Muscle layer of duodenum (tissue), 2 donors: ENCODE results near the gene RFPL2.

Experiments
- H3K27ac ChIP-seq: one replicate; pipeline ENCODE4 v1.7.0; 2013; ENCODE audit warnings: mild to moderate bottlenecking, low read length
- H3K27me3 ChIP-seq: one replicate; pipeline ENCODE4 v1.7.0; 2013; ENCODE audit warnings: low read depth, mild to moderate bottlenecking, control low read depth, low read length
- H3K36me3 ChIP-seq, 2 donors: one replicate each; pipeline ENCODE4 v1.7.0; 2013; ENCODE audit warnings: low read length in 2 of 2, control low read depth in 1 of 2, mild to moderate bottlenecking in 1 of 2; ENCODE audit not compliant: insufficient read depth in 2 of 2, control insufficient read depth in 1 of 2
- H3K4me1 ChIP-seq, 2 donors: one replicate each; pipeline ENCODE4 v1.7.0; 2013; ENCODE audit warnings: low read length in 2 of 2, mild to moderate bottlenecking in 2 of 2, control low read depth in 1 of 2, moderate library complexity in 1 of 2; ENCODE audit not compliant: insufficient read depth in 2 of 2, control insufficient read depth in 1 of 2
- H3K4me3 ChIP-seq, 2 donors: one replicate each; pipeline ENCODE4 v1.7.0; 2013; ENCODE audit warnings: low read length in 2 of 2, low read depth in 1 of 2, mild to moderate bottlenecking in 1 of 2
- H3K9me3 ChIP-seq, 2 donors: one replicate each; pipeline ENCODE4 v1.7.0; 2013; ENCODE audit warnings: low read length in 2 of 2, control low read depth in 1 of 2, mild to moderate bottlenecking in 1 of 2; ENCODE audit not compliant: control insufficient read depth in 1 of 2
- donor health status: healthy.

The RFPL2 gene

DNA sequence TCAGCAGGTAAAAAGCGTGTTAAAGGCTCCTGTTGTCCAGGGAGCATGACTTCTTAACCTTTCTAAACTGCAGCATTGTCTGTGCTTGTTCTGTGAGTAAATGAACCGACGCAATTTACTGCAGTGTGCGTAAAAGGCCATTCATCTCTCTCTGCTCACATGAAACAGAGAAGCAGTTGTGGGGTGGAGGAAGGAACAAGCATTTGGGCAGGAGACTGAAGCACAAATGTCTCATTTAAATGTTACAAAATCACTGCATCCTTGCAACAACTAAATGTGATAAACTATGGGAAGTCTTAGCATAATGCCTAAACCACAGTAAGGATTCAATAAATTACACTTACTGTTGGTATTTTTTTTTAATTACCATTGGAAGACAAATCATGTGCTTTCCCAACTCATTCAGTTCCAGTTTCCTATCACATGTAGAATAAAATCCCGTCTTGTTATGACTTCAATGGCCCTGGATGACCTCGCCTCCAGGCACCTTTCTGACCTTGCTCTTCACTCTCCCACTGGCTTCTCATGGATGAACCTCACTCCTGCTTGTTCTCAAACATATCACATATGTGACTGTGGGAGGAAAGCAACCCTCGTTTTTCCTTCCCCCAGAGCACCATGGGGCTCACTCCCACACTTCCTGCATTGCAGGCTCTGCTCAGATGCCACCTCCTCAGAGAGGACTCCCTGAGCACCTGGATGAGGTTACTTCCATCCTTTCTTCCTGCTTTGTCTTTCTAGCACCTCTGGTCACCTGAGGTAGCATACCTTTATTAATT, 21.6 kb upstream of the RFPL2 start:
- Histone ChIP-seq H3K4me1 (no peaks in the 10 kb centered on the region), H3K4me3 (no peak overlapping the region), H3K27me3 (no peaks in the 10 kb centered on the region), H3K36me3 (no peaks in the 10 kb centered on the region), H3K27ac (no peak overlapping the region), H3K9me3 (peaks cover 0 to 3% of the 10 kb centered on the region in 2 donors)

DNA sequence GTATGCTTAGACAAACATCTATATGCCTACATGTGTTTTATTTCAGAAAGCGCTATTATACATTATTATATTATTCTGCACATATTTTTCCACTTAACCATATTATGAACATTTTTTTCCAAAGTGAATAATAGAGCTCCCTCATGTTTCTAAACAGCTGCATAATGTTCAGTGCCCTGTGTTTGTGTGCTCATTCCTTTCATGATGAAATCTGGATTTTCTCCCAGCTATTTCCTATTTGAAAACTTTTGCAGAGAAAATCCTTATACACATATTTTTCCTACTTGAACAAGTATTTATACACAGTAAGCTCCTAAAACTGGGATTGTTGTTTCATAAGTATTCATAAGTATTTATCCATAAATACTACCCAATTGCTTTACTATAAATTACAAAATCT, 18.1 kb upstream of the RFPL2 start:
- no peak overlapping the region for H3K27ac ChIP-seq
- no peak overlapping the region for H3K4me3 ChIP-seq
- no peaks in the 10 kb centered on the region for H3K36me3 ChIP-seq
- H3K27me3 ChIP-seq, result no peaks in the 10 kb centered on the region
- H3K9me3 ChIP-seq, result peaks cover 0 to 3% of the 10 kb centered on the region in 2 donors
- no peaks in the 10 kb centered on the region for H3K4me1 ChIP-seq

DNA sequence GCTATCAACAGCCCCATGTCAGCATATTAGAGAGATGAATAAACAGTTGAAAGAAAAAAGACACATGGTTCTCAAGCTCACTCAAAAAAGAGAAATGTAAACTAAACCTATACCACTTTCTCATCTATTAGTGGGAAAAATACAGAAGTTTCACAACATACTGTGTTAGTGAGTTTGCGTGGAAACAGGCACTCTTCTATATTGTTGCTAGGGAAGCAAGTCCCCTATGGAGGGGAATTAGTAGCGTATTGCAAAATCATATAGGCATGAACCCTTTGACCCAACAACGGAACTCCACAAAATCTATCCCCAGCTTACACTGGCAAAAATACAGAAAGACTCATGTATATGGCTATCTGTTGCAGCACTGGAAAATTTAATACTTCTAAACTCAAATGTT, 14.2 kb upstream of the RFPL2 start:
- no peaks in the 10 kb centered on the region for H3K9me3 ChIP-seq
- H3K4me1 ChIP-seq, result no peaks in the 10 kb centered on the region
- no peak overlapping the region for H3K4me3 ChIP-seq
- H3K27ac ChIP-seq, result no peak overlapping the region
- H3K27me3 ChIP-seq, result no peaks in the 10 kb centered on the region
- no peaks in the 10 kb centered on the region for H3K36me3 ChIP-seq

DNA sequence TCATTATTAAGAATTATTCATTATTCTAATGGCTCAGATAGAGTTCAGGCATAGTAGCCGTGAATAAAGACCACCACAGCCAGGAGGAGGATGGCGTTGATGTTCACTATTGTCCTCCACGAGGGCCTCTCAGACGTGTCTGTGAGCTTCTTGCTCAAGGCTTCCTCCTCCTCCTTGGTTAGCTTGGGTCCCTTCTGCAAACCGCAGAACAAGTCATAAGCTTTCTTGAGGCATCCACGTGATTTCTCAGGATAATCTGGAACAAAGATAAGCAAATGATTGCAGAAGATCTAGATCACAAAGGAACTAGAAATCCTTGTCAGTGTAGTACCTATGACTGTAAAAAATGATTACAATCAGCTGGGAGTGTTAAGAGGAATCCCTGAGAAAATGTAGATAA, 13.6 kb upstream of the RFPL2 start:
- no peak overlapping the region for H3K27ac ChIP-seq
- H3K36me3 ChIP-seq, result no peaks in the 10 kb centered on the region
- H3K27me3 ChIP-seq, result no peaks in the 10 kb centered on the region
- no peaks in the 10 kb centered on the region for H3K4me1 ChIP-seq
- H3K9me3 ChIP-seq, result no peaks in the 10 kb centered on the region
- H3K4me3 ChIP-seq, result no peak overlapping the region

DNA sequence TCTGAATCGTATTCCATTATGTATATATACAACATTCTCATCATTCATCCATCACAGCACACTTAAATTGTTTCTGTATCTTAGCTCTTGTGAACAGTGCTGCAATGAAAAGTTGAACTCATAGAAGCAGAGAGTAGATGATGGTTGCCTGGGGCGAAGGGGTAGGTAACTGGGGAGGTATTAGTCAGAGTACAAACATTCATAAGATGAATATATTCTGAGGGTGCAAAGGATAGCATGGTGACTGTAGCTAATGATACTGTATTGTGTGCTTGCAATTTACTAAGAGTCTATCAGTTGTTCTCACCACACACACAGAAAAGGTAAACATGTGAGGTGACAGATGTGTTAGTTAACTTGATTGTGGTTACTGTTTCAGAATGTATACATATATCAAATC, 12.6 kb upstream of the RFPL2 start:
- no peaks in the 10 kb centered on the region for H3K9me3 ChIP-seq
- no peak overlapping the region for H3K4me3 ChIP-seq
- no peaks in the 10 kb centered on the region for H3K27me3 ChIP-seq
- H3K36me3 ChIP-seq, result no peaks in the 10 kb centered on the region
- H3K4me1 ChIP-seq, result no peaks in the 10 kb centered on the region
- no peak overlapping the region for H3K27ac ChIP-seq

DNA sequence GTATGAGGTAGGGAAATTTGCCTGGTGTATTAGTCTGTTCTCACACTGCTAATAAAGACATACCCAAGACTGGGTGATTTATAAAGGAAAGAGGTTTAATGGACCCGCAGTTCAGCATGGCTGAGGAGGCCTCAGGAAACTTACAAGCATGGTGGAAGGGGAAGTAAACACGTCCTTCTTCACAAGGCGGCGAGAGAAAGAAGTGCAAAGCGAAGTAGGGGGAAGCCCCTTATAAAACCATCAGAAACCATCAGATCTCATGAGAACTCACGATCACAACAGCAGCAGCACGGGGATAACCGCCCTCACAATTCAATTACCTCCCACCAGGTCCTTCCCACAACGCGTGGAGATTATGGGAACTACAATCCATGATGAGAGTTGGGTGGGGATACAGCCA, 12.0 kb upstream of the RFPL2 start:
- H3K36me3 ChIP-seq, result no peaks in the 10 kb centered on the region
- H3K27me3 ChIP-seq, result no peaks in the 10 kb centered on the region
- H3K27ac ChIP-seq, result no peak overlapping the region
- no peaks in the 10 kb centered on the region for H3K4me1 ChIP-seq
- no peak overlapping the region for H3K4me3 ChIP-seq
- no peaks in the 10 kb centered on the region for H3K9me3 ChIP-seq

DNA sequence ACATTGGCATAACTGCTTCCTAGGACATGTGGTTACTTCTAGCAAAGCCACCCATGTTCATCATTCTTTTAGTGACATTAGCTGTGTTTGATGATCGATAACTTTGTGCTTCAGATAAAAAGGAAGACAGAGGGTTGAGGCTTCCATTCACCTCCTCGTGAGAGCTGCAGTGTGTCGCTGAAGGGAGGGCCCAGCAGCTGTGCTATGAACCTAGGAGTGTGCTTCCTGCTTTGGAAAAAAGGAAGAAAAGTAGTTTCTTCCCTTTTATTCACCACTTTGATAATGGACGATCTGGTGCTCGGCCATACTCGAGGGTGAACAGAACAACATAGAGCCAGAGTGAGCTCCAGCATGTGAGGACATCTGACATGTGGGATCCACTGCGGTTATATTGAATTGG, 6.1 kb upstream of the RFPL2 start:
- no peak overlapping the region for H3K4me3 ChIP-seq
- H3K4me1 ChIP-seq, result no peaks in the 10 kb centered on the region
- no peaks in the 10 kb centered on the region for H3K9me3 ChIP-seq
- no peaks in the 10 kb centered on the region for H3K36me3 ChIP-seq
- H3K27ac ChIP-seq, result no peak overlapping the region
- no peaks in the 10 kb centered on the region for H3K27me3 ChIP-seq

DNA sequence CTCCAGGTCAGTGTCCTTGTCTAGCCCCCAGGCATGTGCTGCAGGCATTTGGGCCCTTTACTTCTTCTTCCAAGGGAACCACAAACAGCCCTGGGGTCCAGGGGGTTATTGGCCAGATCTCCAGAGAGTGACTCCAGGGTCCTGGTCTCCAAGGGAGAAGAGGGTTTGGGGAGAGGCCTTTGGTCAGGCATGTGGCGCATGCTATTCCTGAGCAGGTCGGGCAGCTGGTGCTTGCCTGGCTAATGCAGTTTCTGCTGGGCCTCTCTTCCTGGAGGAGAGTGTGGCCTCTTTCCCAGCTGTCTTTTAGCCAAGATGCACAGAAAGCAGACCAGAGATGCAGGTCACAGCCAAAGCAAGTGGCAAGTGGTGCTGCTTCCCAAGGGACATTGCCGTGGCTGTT, 3.8 kb upstream of the RFPL2 start:
- Histone ChIP-seq H3K4me1 (no peaks in the 10 kb centered on the region), H3K27me3 (no peaks in the 10 kb centered on the region), H3K36me3 (no peaks in the 10 kb centered on the region), H3K4me3 (no peak overlapping the region), H3K27ac (no peak overlapping the region), H3K9me3 (no peaks in the 10 kb centered on the region)

DNA sequence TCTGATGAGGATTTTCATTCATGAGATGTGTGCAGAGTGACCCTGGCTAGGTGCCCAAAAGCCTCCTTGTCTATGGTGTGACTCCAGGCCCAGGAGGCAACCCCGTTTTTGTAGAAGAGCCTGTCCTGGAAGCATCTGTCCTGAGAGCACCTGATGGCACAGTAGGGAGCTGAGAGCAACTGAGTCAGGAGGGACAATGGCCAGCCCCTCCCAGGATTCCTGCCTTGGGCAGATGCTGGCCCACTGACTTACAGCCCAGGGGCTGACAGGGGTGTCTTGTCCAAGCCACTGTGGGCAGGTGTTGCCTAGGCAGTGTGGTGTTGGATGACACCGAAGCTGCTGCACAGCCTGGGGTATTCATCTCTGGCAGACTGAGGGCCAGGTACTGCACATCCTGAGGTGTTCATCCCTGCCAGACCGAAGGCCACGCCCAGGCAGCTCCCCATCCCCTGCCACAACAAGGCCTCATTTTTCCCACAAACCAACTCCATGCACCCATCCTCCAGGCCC, 3.2 kb upstream of the RFPL2 start:
- no peak overlapping the region for H3K4me3 ChIP-seq
- peaks cover 0 to 5% of the 10 kb centered on the region in 2 donors for H3K4me1 ChIP-seq
- H3K36me3 ChIP-seq, result no peaks in the 10 kb centered on the region
- no peaks in the 10 kb centered on the region for H3K27me3 ChIP-seq
- H3K9me3 ChIP-seq, result no peaks in the 10 kb centered on the region
- H3K27ac ChIP-seq, result no peak overlapping the region

DNA sequence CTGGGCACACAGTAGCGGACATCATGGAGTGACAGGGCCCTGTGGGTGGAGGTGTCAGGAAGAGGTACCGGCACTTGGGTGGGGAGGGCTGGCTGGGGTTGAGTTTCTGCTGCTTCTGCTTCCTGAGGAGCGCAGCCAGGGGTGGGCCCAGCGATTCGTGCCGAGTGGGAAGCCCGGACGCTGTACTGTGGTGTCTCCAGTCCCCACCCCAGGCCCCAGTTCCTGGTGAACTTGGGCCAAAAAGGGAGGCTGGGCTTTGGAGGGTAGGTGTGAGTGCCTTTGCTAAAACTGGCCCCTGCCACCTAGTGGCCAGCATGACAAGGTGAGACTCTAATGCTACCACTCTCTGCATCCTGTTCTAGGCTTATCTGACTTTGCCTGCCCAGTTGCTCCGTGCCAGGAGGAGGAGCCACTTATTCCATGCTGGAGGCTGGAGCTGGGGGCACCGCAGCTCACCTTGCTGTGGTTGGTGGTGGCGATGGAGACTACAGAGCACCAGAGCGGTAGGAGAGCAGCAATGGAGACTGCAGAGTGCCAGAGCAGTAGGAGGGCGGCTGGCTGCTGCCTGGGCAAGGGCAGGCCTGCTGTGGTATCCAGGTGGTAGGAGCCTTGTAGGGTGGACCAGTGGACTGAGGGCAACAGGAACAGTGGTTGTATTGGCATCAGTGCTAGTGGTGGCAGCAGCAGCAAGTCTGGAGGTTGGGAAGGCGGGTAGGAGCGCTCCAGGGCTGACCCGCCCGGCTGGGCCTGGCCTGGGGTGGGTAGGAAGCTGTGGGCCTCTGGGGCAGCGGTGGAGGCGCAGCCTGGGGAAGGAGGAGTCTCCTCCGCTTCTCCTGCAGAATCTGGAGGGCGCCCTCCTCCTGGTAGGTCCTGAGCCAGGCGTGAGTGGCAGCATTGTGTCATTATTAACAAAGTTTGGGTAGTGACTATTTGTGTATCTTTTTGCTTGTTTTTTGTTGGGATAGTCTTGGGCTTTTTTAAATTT, 2.2 kb upstream of the RFPL2 start:
- no peak overlapping the region for H3K4me3 ChIP-seq
- H3K27ac ChIP-seq, result no peak overlapping the region
- peaks cover 0 to 11% of the 10 kb centered on the region in 2 donors for H3K4me1 ChIP-seq
- H3K9me3 ChIP-seq, result no peaks in the 10 kb centered on the region
- no peaks in the 10 kb centered on the region for H3K27me3 ChIP-seq
- H3K36me3 ChIP-seq, result no peaks in the 10 kb centered on the region

DNA sequence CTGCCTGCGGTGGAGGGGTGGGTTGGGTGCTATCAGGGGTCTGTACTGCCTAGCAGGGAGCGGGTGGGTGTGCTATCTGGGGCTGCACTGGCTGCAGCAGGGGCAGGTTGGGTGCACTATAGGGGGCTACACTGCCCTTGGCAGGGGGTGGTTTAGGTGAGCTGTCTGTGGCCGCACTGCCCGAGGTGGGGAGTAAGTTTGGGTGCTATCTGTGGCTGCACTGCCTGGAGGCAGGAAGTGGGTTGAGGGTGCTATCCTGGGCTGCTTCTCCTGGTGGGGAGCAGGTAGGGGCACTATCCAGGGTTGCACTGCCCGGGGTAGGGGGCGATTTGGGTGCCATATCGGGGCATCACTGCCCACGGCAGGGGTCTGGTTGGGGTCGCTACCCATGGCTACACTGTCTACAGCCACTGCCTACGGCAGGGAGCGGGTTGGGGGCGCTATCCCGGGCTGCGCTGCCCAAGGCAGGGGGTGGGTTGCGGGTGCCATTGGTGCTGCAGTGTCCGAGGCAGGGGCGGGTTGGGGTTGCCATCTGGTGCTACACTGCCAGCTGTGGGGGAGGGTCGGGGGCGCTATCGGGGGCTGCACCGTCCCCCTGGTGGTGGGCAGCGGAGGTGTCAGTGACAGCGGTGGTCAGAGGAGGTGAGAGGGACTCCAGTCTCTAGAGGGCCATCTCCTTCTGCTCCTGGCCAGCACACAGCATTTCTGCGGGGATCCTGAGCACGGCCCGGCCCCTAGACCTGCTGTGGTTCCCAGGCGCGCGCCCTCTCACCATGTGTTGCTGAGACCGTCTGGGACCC, 1.3 kb upstream of the RFPL2 start:
- peaks cover 0 to 11% of the 10 kb centered on the region in 2 donors for H3K4me1 ChIP-seq
- H3K27ac ChIP-seq, result no peak overlapping the region
- no peaks in the 10 kb centered on the region for H3K27me3 ChIP-seq
- H3K4me3 ChIP-seq, result no peak overlapping the region
- H3K9me3 ChIP-seq, result no peaks in the 10 kb centered on the region
- H3K36me3 ChIP-seq, result no peaks in the 10 kb centered on the region
